Hepatocyte (in vitro differentiated cells): ENCODE measurements around the gene FBXO3. TPM values are rescaled to one million over a fixed set of nuclear protein-coding genes. Genes with fewer than 3 reads are reported as not detected.

Experiments
- DNase-seq: peaks from one replicate; pipeline ENCODE4 v3.0.0-alpha.2; 2016; ENCODE audit warnings: low spot score
- H2AFZ ChIP-seq: fragments of 200-600 bp; sonication (generic); 2 replicates; pipeline ENCODE4 v1.6.0; 2016; ENCODE audit warnings: antibody characterized with exemption, mild to moderate bottlenecking
- H3K27ac ChIP-seq: fragments of 200-600 bp; sonication (generic); 2 replicates; pipeline ENCODE4 v1.5.1; 2016; ENCODE audit warnings: mild to moderate bottlenecking
- H3K27me3 ChIP-seq: fragments of 200-600 bp; sonication (generic); 2 replicates; pipeline ENCODE4 v1.6.1; 2016
- H3K36me3 ChIP-seq: fragments of 200-600 bp; sonication (generic); replicated peaks from 2 replicates; pipeline ENCODE4 v1.5.1; 2016; ENCODE audit warnings: low read depth; ENCODE audit not compliant: insufficient read depth
- H3K4me1 ChIP-seq: fragments of 200-600 bp; sonication (generic); 2 replicates; pipeline ENCODE4 v1.5.1; 2016; ENCODE audit warnings: mild to moderate bottlenecking, moderate library complexity; ENCODE audit not compliant: insufficient read depth
- H3K4me2 ChIP-seq: fragments of 200-600 bp; sonication (generic); 2 replicates; pipeline ENCODE4 v1.6.0; 2016
- H3K4me3 ChIP-seq: fragments of 200-600 bp; sonication (generic); 2 replicates; pipeline ENCODE4 v1.5.1; 2016; ENCODE audit warnings: mild to moderate bottlenecking
- H3K79me2 ChIP-seq: fragments of 200-600 bp; sonication (generic); 2 replicates; pipeline ENCODE4 v1.6.0; 2017; ENCODE audit warnings: mild to moderate bottlenecking
- H3K9me2 ChIP-seq: fragments of 200-600 bp; sonication (generic); replicated peaks from 2 replicates; pipeline ENCODE4 v1.6.0; 2017; ENCODE audit warnings: mild to moderate bottlenecking; ENCODE audit not compliant: insufficient read depth
- H3K9me3 ChIP-seq: fragments of 200-600 bp; sonication (generic); 2 replicates; pipeline ENCODE4 v1.5.1; 2016; ENCODE audit warnings: low read depth, mild to moderate bottlenecking
- H4K20me1 ChIP-seq: fragments of 200-600 bp; sonication (generic); 2 replicates; pipeline ENCODE4 v1.6.0; 2016; ENCODE audit warnings: mild to moderate bottlenecking; ENCODE audit not compliant: insufficient read depth, poor library complexity, severe bottlenecking
- CTCF ChIP-seq: fragments of 200-600 bp; sonication (generic); IDR thresholded peaks from 2 replicates; pipeline ENCODE4 v1.5.1; 2016; ENCODE audit warnings: antibody characterized with exemption, mild to moderate bottlenecking; ENCODE audit not compliant: poor library complexity
- EZH2 ChIP-seq: fragments of 200-600 bp; sonication (generic); IDR thresholded peaks from 2 replicates; pipeline ENCODE4 v1.6.1; 2016; ENCODE audit warnings: antibody characterized with exemption, mild to moderate bottlenecking, borderline replicate concordance
- EZH2phosphoT487 ChIP-seq: fragments of 200-600 bp; sonication (generic); IDR thresholded peaks from one replicate; pipeline ENCODE4 v1.6.1; 2018; ENCODE audit warnings: antibody characterized with exemption, mild to moderate bottlenecking, low read depth, moderate library complexity; ENCODE audit not compliant: unreplicated experiment, severe bottlenecking
- WGBS: methylation state at CpG from one replicate; pipeline ENCODE4 v1.1.6; 2016; ENCODE audit warnings: low lambda C conversion rate; ENCODE audit errors: missing lambda C conversion rate; 5-methylcytosine and 5-hydroxymethylcytosine counted together
- polyA plus RNA-seq: library from polyadenylated mRNA; unstranded; fragments of >200 nt; fragmentation: Nextera tagmentation; extraction: Ambion mirVana; gene quantifications from 2 replicates; pipeline ENCODE4 v1.2.1, GENCODE V29; 2016
- total RNA-seq: library from RNA; depleted of rRNA; stranded (reverse); fragments of >200 nt; gene quantifications from 2 replicates; pipeline ENCODE4 v1.2.3, GENCODE V29; 2014

Gene FBXO3
- total and polyA plus RNA-seq, 2 experiments from 2014 or later, result 29.3 to 58.1 TPM

- H3K9me2 ChIP-seq, result no peaks in the 10 kb centered on the region
- TF ChIP-seq EZH2 (no peak), EZH2phosphoT487 (no peak), CTCF (no peak)
- DNase-seq, result no peak
- H3K4me2 ChIP-seq, result no peak overlapping the region
- peaks cover 34% of the 10 kb centered on the region for H3K4me1 ChIP-seq
- no peak overlapping the region for H3K27ac ChIP-seq
- no peaks in the 10 kb centered on the region for H3K79me2 ChIP-seq
- no peaks in the 10 kb centered on the region for H3K36me3 ChIP-seq
- no peak overlapping the region for H2AFZ ChIP-seq
- no peak overlapping the region for H3K4me3 ChIP-seq
- H3K9me3 ChIP-seq, result no peaks in the 10 kb centered on the region
- no peaks in the 10 kb centered on the region for H3K27me3 ChIP-seq
- 97% methylated on average over 6 of the region's 6 CpGs for WGBS
- no peaks in the 10 kb centered on the region for H4K20me1 ChIP-seq
Measured at GRCh38 chr11:33696931-33697638, 77.2 kb downstream of the FBXO3 start.

- no peaks in the 10 kb centered on the region for H3K9me3 ChIP-seq
- H3K4me1 ChIP-seq, result peaks cover 34% of the 10 kb centered on the region
- H3K9me2 ChIP-seq, result no peaks in the 10 kb centered on the region
- H3K4me2 ChIP-seq, result no peak overlapping the region
- DNase-seq, result no peak
- H4K20me1 ChIP-seq, result no peaks in the 10 kb centered on the region
- no peak overlapping the region for H3K4me3 ChIP-seq
- H3K27me3 ChIP-seq, result no peaks in the 10 kb centered on the region
- no peak overlapping the region for H2AFZ ChIP-seq
- no peaks in the 10 kb centered on the region for H3K36me3 ChIP-seq
- 89% methylated on average over 5 of the region's 5 CpGs for WGBS
- H3K27ac ChIP-seq, result no peak overlapping the region
- H3K79me2 ChIP-seq, result no peaks in the 10 kb centered on the region
- TF ChIP-seq CTCF (no peak), EZH2phosphoT487 (no peak), EZH2 (no peak)
Measured at GRCh38 chr11:33696411-33696810, 77.9 kb downstream of the FBXO3 start.

- Histone ChIP-seq H3K4me3 (no peak overlapping the region), H3K4me1 (peaks cover 41% of the 10 kb centered on the region), H3K27ac (no peak overlapping the region), H3K9me2 (no peaks in the 10 kb centered on the region), H3K9me3 (no peaks in the 10 kb centered on the region), H3K27me3 (no peaks in the 10 kb centered on the region), H3K79me2 (no peaks in the 10 kb centered on the region), H3K4me2 (no peak overlapping the region), H3K36me3 (no peaks in the 10 kb centered on the region), H2AFZ (no peak overlapping the region), H4K20me1 (no peaks in the 10 kb centered on the region)
- WGBS, result 88% methylated on average over 4 of the region's 4 CpGs
- DNase-seq, result no peak
- TF ChIP-seq EZH2, result no peak
- TF ChIP-seq EZH2phosphoT487, result no peak
- TF ChIP-seq CTCF, result no peak
Measured at GRCh38 chr11:33695051-33695566, 79.2 kb downstream of the FBXO3 start.
